Muscle of arm (tissue), 12 donors: ENCODE measurements around the gene GZMB. TPM values are rescaled to one million over a fixed set of nuclear protein-coding genes. Genes with fewer than 3 reads are reported as not detected.

Experiments
- polyA plus RNA-seq, 12 donors: library from polyadenylated mRNA; unstranded; fragments of 120-200 nt; gene quantifications; one replicate each; pipeline ENCODE4 v1.2.1, GENCODE V29; 2013; ENCODE audit not compliant: insufficient read length in 12 of 12

The GZMB gene
- polyA plus RNA-seq, 12 donors: 0.26 to 3.4 (median 0.49) TPM; not detected in 3

Other genes starting within 250 kb of the GZMB start
- gene NYNRIN, start 235.2 kb downstream of the GZMB start, polyA plus RNA-seq: 10 to 100 TPM; 19.2 to 60.0 (median 30.0) TPM
- gene CBLN3, start 204.5 kb downstream of the GZMB start, polyA plus RNA-seq: 1 to 10 TPM in 11 of 12 donors, not detected in 1; 1.6 to 7.4 (median 2.2) TPM
- gene KHNYN, start 204.2 kb downstream of the GZMB start, polyA plus RNA-seq: 10 to 100 TPM in 11 of 12 donors, not detected in 1; 31.7 to 65.4 (median 36.7) TPM
- gene SDR39U1, start 191.4 kb downstream of the GZMB start, polyA plus RNA-seq: 10 to 100 TPM in 11 of 12 donors, not detected in 1; 34.9 to 53.3 (median 44.8) TPM
- under 1 TPM in 4 of 12 donors, not detected in 8; 0.26 to 0.53 (median 0.42) TPM for gene CMA1, start 125.9 kb downstream of the GZMB start, polyA plus RNA-seq
- 1 to 10 TPM in 5 of 12 donors, under 1 TPM in 5, not detected in 2; 0.45 to 5.4 (median 0.91) TPM for gene CTSG, start 57.9 kb downstream of the GZMB start, polyA plus RNA-seq
- under 1 TPM in 5 of 12 donors, not detected in 7; 0.27 to 0.38 (median 0.33) TPM for gene GZMH, start 24.5 kb downstream of the GZMB start, polyA plus RNA-seq